ENCODE measurements around the gene EXOSC10.
A peak's percentile ranks its signal among the peaks of the same experiment; 100 is the strongest.
"Not testable (repeated sequence)": the region's sequence is repeated elsewhere in the genome, so short reads cannot be mapped to it uniquely, and the experiment has no call there.

EXOSC10 gene

GRCh38 chr1:11063937-11064537 is 35.6 kb downstream of the EXOSC10 start:
- FAIRE-seq; DNase-seq (ENCODE audit: insufficient read length, low spot score): not testable (repeated sequence)

GRCh38 chr1:11062965-11063401 is 36.7 kb downstream of the EXOSC10 start:
- FAIRE-seq (peak; percentile 90), DNase-seq (ENCODE audit: insufficient read length, low spot score) (peak; percentile 47)

GRCh38 chr1:11061652-11062365 is 37.9 kb downstream of the EXOSC10 start:
- FAIRE-seq (peak; percentile 44), DNase-seq (ENCODE audit: insufficient read length, low spot score) (no peak)

- peak; percentile 83 for FAIRE-seq
- DNase-seq (ENCODE audit: insufficient read length, low spot score): peak; percentile 100
These were observed 39.5 kb downstream of the EXOSC10 start, which contains the start of gene SRM for GRCh38 chr1:11059968-11060830. SRM (minus strand) TSS chr1:11060018; CDS start chr1:11059943, 75 bp downstream.

- FAIRE-seq (no peak), DNase-seq (ENCODE audit: insufficient read length, low spot score) (no peak)
These were observed 40.3 kb downstream of the EXOSC10 start for GRCh38 chr1:11059155-11059967.

GRCh38 chr1:11058595-11059154 is 41.0 kb downstream of the EXOSC10 start:
- FAIRE-seq (no peak), DNase-seq (ENCODE audit: insufficient read length, low spot score) (no peak)

GRCh38 chr1:11058026-11058425 is 41.6 kb downstream of the EXOSC10 start:
- FAIRE-seq (no peak), DNase-seq (ENCODE audit: insufficient read length, low spot score) (no peak)

GRCh38 chr1:11057477-11057876 is 42.2 kb downstream of the EXOSC10 start:
- DNase-seq (ENCODE audit: insufficient read length, low spot score): no peak
- no peak for FAIRE-seq

- FAIRE-seq (no peak), DNase-seq (ENCODE audit: insufficient read length, low spot score) (no peak)
These were observed 43.2 kb downstream of the EXOSC10 start for GRCh38 chr1:11056504-11056903.

- no peak for FAIRE-seq
- DNase-seq (ENCODE audit: insufficient read length, low spot score): no peak
These were observed 44.0 kb downstream of the EXOSC10 start for GRCh38 chr1:11055676-11056075.

GRCh38 chr1:11054666-11055065 is 45.0 kb downstream of the EXOSC10 start:
- no peak for DNase-seq (ENCODE audit: insufficient read length, low spot score)
- no peak for FAIRE-seq

GRCh38 chr1:11054181-11054580 is 45.5 kb downstream of the EXOSC10 start:
- no peak for FAIRE-seq
- no peak for DNase-seq (ENCODE audit: insufficient read length, low spot score)

GRCh38 chr1:11053758-11054137 is 45.9 kb downstream of the EXOSC10 start:
- FAIRE-seq (no peak), DNase-seq (ENCODE audit: insufficient read length, low spot score) (no peak)

GRCh38 chr1:11052839-11053757 is 46.6 kb downstream of the EXOSC10 start:
- no peak for DNase-seq (ENCODE audit: insufficient read length, low spot score)
- FAIRE-seq: no peak

GRCh38 chr1:11051781-11052511 is 47.7 kb downstream of the EXOSC10 start:
- no peak for FAIRE-seq
- no peak for DNase-seq (ENCODE audit: insufficient read length, low spot score)

GRCh38 chr1:11051121-11051520 is 48.5 kb downstream of the EXOSC10 start:
- DNase-seq (ENCODE audit: insufficient read length, low spot score); FAIRE-seq: not testable (repeated sequence)

- DNase-seq (ENCODE audit: insufficient read length, low spot score) (no peak), FAIRE-seq (no peak)
These were observed 52.9 kb downstream of the EXOSC10 start, which contains the start of gene MASP2 for GRCh38 chr1:11046625-11047365. MASP2 (minus strand) TSS chr1:11047239; CDS start chr1:11047207, 32 bp downstream.

- no peak for FAIRE-seq
- no peak for DNase-seq (ENCODE audit: insufficient read length, low spot score)
These were observed 53.5 kb downstream of the EXOSC10 start for GRCh38 chr1:11046270-11046566.
